Thyroid gland (tissue), 4 donors: Measurements from ENCODE around the gene SPPL2A.

ENCODE experiments used
- POLR2A ChIP-seq, 2 donors: fragments of 450-650 bp; IDR thresholded peaks; one replicate each; pipeline ENCODE4 v1.6.1; 2017; ENCODE audit warnings: antibody characterized with exemption in 2 of 2, mild to moderate bottlenecking in 2 of 2, moderate library complexity in 1 of 2
- TF ChIP-seq, protein P1 (sequence below), 6 experiments: fragments of 200-600 bp in 3 of 6; fragments of 450-650 bp in 3 of 6; sonication (generic) in 3 of 6; IDR thresholded peaks; one replicate each; pipeline ENCODE4 v1.5.1; 2016 to 2019; ENCODE audit warnings: antibody characterized with exemption in 6 of 6, mild to moderate bottlenecking in 2 of 6, inconsistent platforms in 1 of 6, moderate library complexity in 1 of 6

- TF ChIP-seq, protein P1, sequence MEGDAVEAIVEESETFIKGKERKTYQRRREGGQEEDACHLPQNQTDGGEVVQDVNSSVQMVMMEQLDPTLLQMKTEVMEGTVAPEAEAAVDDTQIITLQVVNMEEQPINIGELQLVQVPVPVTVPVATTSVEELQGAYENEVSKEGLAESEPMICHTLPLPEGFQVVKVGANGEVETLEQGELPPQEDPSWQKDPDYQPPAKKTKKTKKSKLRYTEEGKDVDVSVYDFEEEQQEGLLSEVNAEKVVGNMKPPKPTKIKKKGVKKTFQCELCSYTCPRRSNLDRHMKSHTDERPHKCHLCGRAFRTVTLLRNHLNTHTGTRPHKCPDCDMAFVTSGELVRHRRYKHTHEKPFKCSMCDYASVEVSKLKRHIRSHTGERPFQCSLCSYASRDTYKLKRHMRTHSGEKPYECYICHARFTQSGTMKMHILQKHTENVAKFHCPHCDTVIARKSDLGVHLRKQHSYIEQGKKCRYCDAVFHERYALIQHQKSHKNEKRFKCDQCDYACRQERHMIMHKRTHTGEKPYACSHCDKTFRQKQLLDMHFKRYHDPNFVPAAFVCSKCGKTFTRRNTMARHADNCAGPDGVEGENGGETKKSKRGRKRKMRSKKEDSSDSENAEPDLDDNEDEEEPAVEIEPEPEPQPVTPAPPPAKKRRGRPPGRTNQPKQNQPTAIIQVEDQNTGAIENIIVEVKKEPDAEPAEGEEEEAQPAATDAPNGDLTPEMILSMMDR (IDR thresholded peaks at IDR 0.05): no peak
- TF ChIP-seq POLR2A (IDR thresholded peaks at IDR 0.05): no peak
These were observed 68.3 kb downstream of the SPPL2A start for GRCh38 chr15:50697109-50697797.
